Measurements from ENCODE around the gene IFNL1. TPM values are rescaled to one million over a fixed set of nuclear protein-coding genes. Genes with fewer than 3 reads are reported as not detected.
A peak's percentile ranks its signal among the peaks of the same experiment; 100 is the strongest.
"Not testable (repeated sequence)": the region's sequence is repeated elsewhere in the genome, so short reads cannot be mapped to it uniquely, and the experiment has no call there.

The IFNL1 gene
- total and polyA plus RNA-seq, 5 donors from 2014 or later = not detected

DNA sequence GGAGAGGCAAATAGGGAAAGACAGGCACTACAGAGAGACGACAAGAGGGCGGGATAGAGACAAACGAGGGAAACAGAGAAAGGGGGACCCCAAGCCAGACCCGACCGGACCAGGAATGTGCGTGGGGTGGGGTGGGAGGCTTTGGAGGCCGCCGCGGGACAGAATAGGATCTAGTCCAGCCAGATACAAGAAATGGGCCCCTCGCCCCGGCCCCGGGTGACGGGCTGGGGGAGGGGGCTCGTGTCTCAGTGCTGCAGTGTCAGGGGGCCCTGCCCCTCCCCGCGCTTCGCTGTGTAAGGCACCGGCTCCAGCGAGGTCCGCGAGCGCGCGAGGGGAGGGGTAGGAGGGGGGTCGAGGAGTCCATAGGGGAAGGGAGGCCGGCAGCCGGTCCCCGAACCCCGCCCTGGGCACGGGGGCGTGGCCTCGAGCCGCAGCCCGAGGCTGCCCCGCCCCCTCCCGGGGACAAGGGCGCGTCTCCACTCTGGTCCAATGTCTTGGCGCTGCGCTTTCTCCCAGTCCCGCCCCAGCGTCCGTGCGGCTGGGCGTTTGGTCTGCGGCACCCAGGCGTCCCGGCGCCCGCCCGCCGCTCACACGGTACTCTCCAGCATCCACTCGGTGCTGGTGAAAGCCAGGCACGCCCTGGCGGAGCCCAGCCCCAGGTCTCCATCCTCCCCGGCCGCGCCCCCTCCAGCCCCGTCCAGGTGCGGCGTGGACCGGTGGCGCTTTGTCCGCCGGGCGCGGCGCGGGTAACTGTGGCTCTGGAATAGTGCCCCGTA is 11.0 kb downstream of the IFNL1 start:
- ATAC-seq (ENCODE audit: low read depth in 2 of 2) (no peak), DNase-seq (no peak)
- no peaks in the 10 kb centered on the region for H3K9me3 Mint-ChIP-seq
- H3K27me3 Mint-ChIP-seq = peaks cover 13% of the 10 kb centered on the region
- peaks cover 0 to 17% (median 4%) of the 10 kb centered on the region in 4 donors for H3K4me1 Mint-ChIP-seq
- H3K27ac Mint-ChIP-seq = no peak overlapping the region
- no peak overlapping the region for H3K4me3 Mint-ChIP-seq
- H3K27me3 ChIP-seq (ENCODE audit: control insufficient read depth, insufficient read depth, low read length) = no peaks in the 10 kb centered on the region
- no peaks in the 10 kb centered on the region for H3K9me3 ChIP-seq (ENCODE audit: control insufficient read depth in 2 of 2, low read length in 2 of 2)
- H3K27ac ChIP-seq (ENCODE audit: insufficient read depth, low read length, poor library complexity, severe bottlenecking) = no peak overlapping the region
- no peaks in the 10 kb centered on the region for H3K4me1 ChIP-seq (ENCODE audit: control insufficient read depth, insufficient read depth, low read length, poor library complexity, severe bottlenecking)
- peaks cover 26% of the 10 kb centered on the region for H3K36me3 Mint-ChIP-seq
- peaks cover 2% of the 10 kb centered on the region for H3K36me3 ChIP-seq (ENCODE audit: control insufficient read depth, insufficient read depth, low read length)
- H3K4me3 ChIP-seq (ENCODE audit: low read depth, low read length) = no peak overlapping the region

DNA sequence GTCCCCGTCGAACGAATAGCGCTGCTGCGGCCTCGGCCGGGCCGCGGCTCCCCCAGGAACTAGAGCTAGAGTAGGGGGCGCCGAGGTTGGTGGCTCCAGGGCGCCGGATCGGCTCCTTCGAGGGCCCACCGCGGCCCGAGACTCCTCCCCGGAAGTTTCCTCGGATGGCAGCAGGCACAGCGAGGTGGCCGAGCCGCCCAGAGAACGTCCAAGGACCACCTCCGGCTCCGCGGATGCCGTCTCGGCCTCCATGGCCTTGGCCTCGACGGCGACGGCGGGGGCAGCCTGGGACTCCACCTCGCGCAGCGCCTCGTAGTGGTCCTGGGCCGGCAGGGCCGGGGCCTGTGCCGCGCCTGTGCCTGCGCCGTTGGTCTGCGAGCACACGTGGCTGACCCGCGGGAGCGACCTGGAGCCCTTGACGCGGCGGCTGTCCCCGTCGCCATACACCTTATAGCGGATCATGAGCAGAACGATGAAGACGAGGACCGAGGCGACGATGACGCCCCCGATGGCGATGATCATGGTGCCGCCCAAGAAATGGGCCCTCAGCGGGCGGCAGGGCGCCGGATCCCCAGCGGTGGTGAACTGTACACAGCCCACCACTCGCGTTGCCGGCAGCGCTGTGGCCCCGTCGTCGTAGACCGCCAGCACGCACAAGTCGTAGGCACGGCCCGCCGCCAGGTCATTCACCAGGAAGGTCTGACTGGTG is 11.8 kb downstream of the IFNL1 start:
- Histone ChIP-seq H3K27me3 (ENCODE audit: control insufficient read depth, insufficient read depth, low read length) (no peaks in the 10 kb centered on the region), H3K4me3 (ENCODE audit: low read depth, low read length) (no peak overlapping the region), H3K9me3 (ENCODE audit: control insufficient read depth in 2 of 2, low read length in 2 of 2) (no peaks in the 10 kb centered on the region), H3K4me1 (ENCODE audit: control insufficient read depth, insufficient read depth, low read length, poor library complexity, severe bottlenecking) (no peaks in the 10 kb centered on the region), H3K27ac (ENCODE audit: insufficient read depth, low read length, poor library complexity, severe bottlenecking) (no peak overlapping the region), H3K36me3 (ENCODE audit: control insufficient read depth, insufficient read depth, low read length) (peaks cover 2% of the 10 kb centered on the region)
- peaks cover 0 to 18% (median 4%) of the 10 kb centered on the region in 4 donors for H3K4me1 Mint-ChIP-seq
- no peaks in the 10 kb centered on the region for H3K9me3 Mint-ChIP-seq
- H3K36me3 Mint-ChIP-seq = peaks cover 31% of the 10 kb centered on the region
- peaks cover 13% of the 10 kb centered on the region for H3K27me3 Mint-ChIP-seq
- no peak overlapping the region for H3K4me3 Mint-ChIP-seq
- H3K27ac Mint-ChIP-seq = no peak overlapping the region
- ATAC-seq (ENCODE audit: low read depth in 2 of 2) (no peak), DNase-seq (no peak)

GRCh38 chr19:39308531-39309304 is 12.5 kb downstream of the IFNL1 start:
- Mint-ChIP-seq H3K27me3 (peaks cover 9% of the 10 kb centered on the region), H3K36me3 (peaks cover 36% of the 10 kb centered on the region)

DNA sequence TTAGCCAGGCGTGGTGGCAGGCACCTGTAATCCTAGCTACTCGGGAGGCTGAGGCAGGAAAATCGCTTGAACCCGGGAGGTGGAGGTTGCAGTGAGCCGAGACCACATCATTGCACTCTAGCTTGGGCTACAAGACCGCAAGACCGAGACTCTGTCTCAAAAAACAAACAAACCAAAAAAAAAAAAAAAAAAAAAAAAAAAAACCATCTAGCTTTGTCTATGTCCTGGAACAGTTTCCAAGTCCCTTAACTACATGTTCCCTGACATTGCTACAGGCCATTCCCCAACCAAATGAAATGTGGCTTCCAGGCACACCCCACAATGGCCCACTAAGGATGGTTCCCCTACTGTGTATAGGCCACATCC is 13.1 kb downstream of the IFNL1 start:
- H3K27me3 ChIP-seq (ENCODE audit: control insufficient read depth, insufficient read depth, low read length); H3K27ac Mint-ChIP-seq; H3K9me3 Mint-ChIP-seq; H3K4me1 ChIP-seq (ENCODE audit: control insufficient read depth, insufficient read depth, low read length, poor library complexity, severe bottlenecking); ATAC-seq (ENCODE audit: low read depth in 2 of 2); H3K27ac ChIP-seq (ENCODE audit: insufficient read depth, low read length, poor library complexity, severe bottlenecking); H3K9me3 ChIP-seq (ENCODE audit: control insufficient read depth in 2 of 2, low read length in 2 of 2); H3K36me3 ChIP-seq (ENCODE audit: control insufficient read depth, insufficient read depth, low read length); H3K4me3 Mint-ChIP-seq; H3K4me3 ChIP-seq (ENCODE audit: low read depth, low read length); H3K27me3 Mint-ChIP-seq; DNase-seq: not testable (repeated sequence)
- Mint-ChIP-seq H3K4me1 (peaks cover 0 to 18% (median 4%) of the 10 kb centered on the region in 4 donors), H3K36me3 (peaks cover 36% of the 10 kb centered on the region)

More at GRCh38 chr19:39308531-39309304, 12.5 kb downstream of the IFNL1 start:
- H3K27ac Mint-ChIP-seq = no peak overlapping the region
- peaks cover 3% of the 10 kb centered on the region for H3K36me3 ChIP-seq (ENCODE audit: control insufficient read depth, insufficient read depth, low read length)
- peak overlapping the region in 1 of 4 donors; percentile 41 for H3K4me3 Mint-ChIP-seq
- H3K27ac ChIP-seq (ENCODE audit: insufficient read depth, low read length, poor library complexity, severe bottlenecking) = no peak overlapping the region
- DNase-seq (no peak), ATAC-seq (ENCODE audit: low read depth in 2 of 2) (no peak)
- no peaks in the 10 kb centered on the region for H3K27me3 ChIP-seq (ENCODE audit: control insufficient read depth, insufficient read depth, low read length)
- peaks cover 0 to 2% (median 0%) of the 10 kb centered on the region in 7 donors for H3K9me3 Mint-ChIP-seq
- peaks cover 0 to 18% (median 4%) of the 10 kb centered on the region in 4 donors for H3K4me1 Mint-ChIP-seq
- H3K9me3 ChIP-seq (ENCODE audit: control insufficient read depth in 2 of 2, low read length in 2 of 2) = no peaks in the 10 kb centered on the region
- H3K4me3 ChIP-seq (ENCODE audit: low read depth, low read length) = no peak overlapping the region
- no peaks in the 10 kb centered on the region for H3K4me1 ChIP-seq (ENCODE audit: control insufficient read depth, insufficient read depth, low read length, poor library complexity, severe bottlenecking)

GRCh38 chr19:39310558-39311311 is 14.5 kb downstream of the IFNL1 start:
- H3K9me3 Mint-ChIP-seq = peaks cover 0 to 2% (median 0%) of the 10 kb centered on the region in 7 donors
- Histone ChIP-seq H3K9me3 (ENCODE audit: control insufficient read depth in 2 of 2, low read length in 2 of 2) (no peaks in the 10 kb centered on the region), H3K27ac (ENCODE audit: insufficient read depth, low read length, poor library complexity, severe bottlenecking) (no peak overlapping the region), H3K36me3 (ENCODE audit: control insufficient read depth, insufficient read depth, low read length) (peaks cover 15% of the 10 kb centered on the region), H3K4me3 (ENCODE audit: low read depth, low read length) (no peak overlapping the region), H3K27me3 (ENCODE audit: control insufficient read depth, insufficient read depth, low read length) (no peaks in the 10 kb centered on the region), H3K4me1 (ENCODE audit: control insufficient read depth, insufficient read depth, low read length, poor library complexity, severe bottlenecking) (no peaks in the 10 kb centered on the region)
- peak overlapping the region in 1 of 3 donors; percentile 67 for H3K27ac Mint-ChIP-seq
- DNase-seq = no peak
- no peak for ATAC-seq (ENCODE audit: low read depth in 2 of 2)
- H3K4me3 Mint-ChIP-seq = no peak overlapping the region
- H3K27me3 Mint-ChIP-seq = peaks cover 5% of the 10 kb centered on the region
- peaks cover 37% of the 10 kb centered on the region for H3K36me3 Mint-ChIP-seq
- H3K4me1 Mint-ChIP-seq = peaks cover 0 to 18% (median 4%) of the 10 kb centered on the region in 4 donors

DNA sequence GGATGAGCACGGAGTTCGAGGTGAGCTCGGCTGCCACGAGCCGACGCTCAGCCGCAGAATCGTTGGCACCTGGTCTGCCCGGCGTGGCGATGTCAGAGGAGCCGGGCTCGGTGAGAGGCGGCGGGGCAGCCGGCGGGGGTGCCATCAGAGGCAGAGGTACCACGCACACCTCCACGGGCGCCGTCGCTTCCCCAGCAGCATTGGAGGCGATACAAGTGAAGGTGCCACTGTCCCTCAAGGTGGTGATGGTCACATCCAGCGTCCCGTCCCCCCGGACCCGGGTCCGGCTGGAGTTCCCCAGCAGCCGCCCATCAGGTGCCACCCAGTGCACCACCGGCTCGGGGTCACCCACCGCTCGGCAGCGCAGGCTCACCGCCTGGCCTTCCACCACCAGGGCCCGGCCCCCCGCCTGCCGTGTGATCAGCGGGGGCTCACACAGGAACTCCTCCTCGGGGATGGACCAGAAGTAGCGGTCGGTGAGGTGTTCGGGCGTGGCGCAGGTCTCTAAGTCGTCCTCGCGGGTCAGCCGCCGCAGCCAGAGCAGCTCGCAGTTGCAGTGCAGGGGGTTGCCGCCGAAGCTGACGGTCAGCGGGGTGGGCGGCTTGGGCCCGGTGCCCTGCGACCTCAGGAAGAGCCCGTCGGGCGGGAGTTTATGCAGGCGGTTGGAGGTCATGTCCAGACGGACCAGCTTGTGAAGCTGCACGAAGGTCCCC is 18.0 kb downstream of the IFNL1 start:
- Mint-ChIP-seq H3K36me3 (peaks cover 36% of the 10 kb centered on the region), H3K9me3 (peaks cover 0 to 2% (median 0%) of the 10 kb centered on the region in 7 donors), H3K27me3 (no peaks in the 10 kb centered on the region), H3K4me3 (no peak overlapping the region), H3K27ac (no peak overlapping the region), H3K4me1 (peaks cover 0 to 33% (median 7%) of the 10 kb centered on the region in 4 donors)
- no peaks in the 10 kb centered on the region for H3K4me1 ChIP-seq (ENCODE audit: control insufficient read depth, insufficient read depth, low read length, poor library complexity, severe bottlenecking)
- H3K27ac ChIP-seq (ENCODE audit: insufficient read depth, low read length, poor library complexity, severe bottlenecking) = no peak overlapping the region
- ATAC-seq (ENCODE audit: low read depth in 2 of 2) (no peak), DNase-seq (no peak)
- no peak overlapping the region for H3K4me3 ChIP-seq (ENCODE audit: low read depth, low read length)
- H3K27me3 ChIP-seq (ENCODE audit: control insufficient read depth, insufficient read depth, low read length) = no peaks in the 10 kb centered on the region
- no peaks in the 10 kb centered on the region for H3K9me3 ChIP-seq (ENCODE audit: control insufficient read depth in 2 of 2, low read length in 2 of 2)
- H3K36me3 ChIP-seq (ENCODE audit: control insufficient read depth, insufficient read depth, low read length) = peaks cover 15% of the 10 kb centered on the region
